Kidney glomerular epithelial cell (primary cell): Measurements from ENCODE around the gene FERD3L.

Source experiments
- DNase-seq: peaks from one replicate; lab custom pipeline; 2025; lab: John Stamatoyannopoulos, UW

The FERD3L gene

GRCh38 chr7:19099924-19100323, 45.3 kb downstream of the FERD3L start:
- no peak for DNase-seq

- no peak for DNase-seq
Measured at GRCh38 chr7:19099194-19099593, 46.0 kb downstream of the FERD3L start.

- DNase-seq, result no peak
Measured at GRCh38 chr7:19098510-19098909, 46.7 kb downstream of the FERD3L start.

GRCh38 chr7:19097165-19098055, 47.8 kb downstream of the FERD3L start:
- DNase-seq, result no peak

GRCh38 chr7:19095353-19095860, 49.8 kb downstream of the FERD3L start:
- DNase-seq, result no peak
